Pancreas (tissue), 10 donors: ENCODE data around the gene NINJ1. TPM values are rescaled to one million over a fixed set of nuclear protein-coding genes. Genes with fewer than 3 reads are reported as not detected.
"Not testable (repeated sequence)": the region's sequence is repeated elsewhere in the genome, so short reads cannot be mapped to it uniquely, and the experiment has no call there.

ENCODE experiments used
- ATAC-seq, 4 donors: fragments of 200-7000 bp; cut with Tn5 transposase; one replicate each; pipeline versions ENCODE4 v1.8.0 to v1.9.1; 2020; ENCODE audit warnings: mild to moderate bottlenecking in 4 of 4, moderate library complexity in 4 of 4
- DNase-seq, 6 donors: peaks; one replicate each; pipeline ENCODE4 v3.0.0-alpha.2; 2020
- FAIRE-seq: peaks from 2 replicates; lab custom pipeline; 2012; peaks lifted over from hg19 to GRCh38; lab: Jason Lieb, UNC
- H3K27ac ChIP-seq, 4 donors: fragments of 200-600 bp; sonication (generic); 1 replicate in 3 of 4; 2 replicates in 1 of 4; pipeline versions ENCODE4 v1.5.0 to v1.8.0; 2020
- H3K27me3 ChIP-seq, 4 donors: fragments of 200-600 bp; one replicate each; pipeline ENCODE4 v1.8.0; 2021
- H3K36me3 ChIP-seq, 3 donors: fragments of 200-600 bp; sonication (generic) in 1 of 3; one replicate each; pipeline versions ENCODE4 v1.5.0 to v1.8.0; 2020 to 2021
- H3K4me1 ChIP-seq, 3 donors: fragments of 200-600 bp; one replicate each; pipeline ENCODE4 v1.8.0; 2021
- H3K4me3 ChIP-seq, 4 donors: fragments of 200-600 bp; sonication (generic) in 2 of 4; one replicate each; pipeline versions ENCODE4 v1.5.0 to v1.8.0; 2020 to 2021
- H3K9me3 ChIP-seq, 4 donors: fragments of 200-600 bp; one replicate each; pipeline ENCODE4 v1.8.0; 2021
- WGBS, 2 donors: extraction: QIAGEN DNeasy Blood & Tissue Kit; methylation state at CpG; one replicate each; pipeline ENCODE4 v1.1.7; 2013; 5-methylcytosine and 5-hydroxymethylcytosine counted together
- intact Hi-C, 3 donors: fragments of 100-400 bp; cut with DNase I; formaldehyde crosslinking; loops; one replicate each; pipeline versions ENCODE4 v1.11.1 to v1.14.2; 2022
- polyA plus RNA-seq, 2 donors: library from polyadenylated mRNA; stranded (reverse); fragments of 200-250 nt; gene quantifications; one replicate each; pipeline ENCODE4 v1.2.3, GENCODE V29; 2013
- total RNA-seq, 6 donors: library from RNA; stranded (reverse); fragmentation: NEBNext Ultra II Directional in 4 of 6; extraction: Animal tissue kit (Norgen Biotek cat#: 25700) in 4 of 6; gene quantifications; one replicate each; pipeline versions ENCODE4 v1.2.1 to v1.2.4, GENCODE V29; 2021 to 2023
- TF ChIP-seq, protein P1 (sequence below), 4 donors: fragments of 200-600 bp; sonication (generic) in 3 of 4; IDR thresholded peaks; one replicate each; pipeline versions ENCODE4 v1.5.0 to v1.8.0; 2021; ENCODE audit warnings: antibody characterized with exemption in 4 of 4
- donor health status: healthy with polysubstance abuse.
- donor health status: DM: no; HTN: no; CAD: no; lungs with moderate emphysema.
- donor health status: DM: no; HTN: no; CAD: no.
- donor health status: control.
- donor health status: control.
- donor health status: Bipolar disorder and iron deficiency.
- donor health status: DM: yes; HTN: yes; CAD: no.
- donor health status: DM: no; HTN: no; CAD: no.
- donor health status: DM: no; HTN: no; CAD: no.
- donor health status: DM: yes; HTN: yes; CAD: no.

Gene NINJ1
- total and polyA plus RNA-seq, 8 donors: 15.6 to 33.2 (median 21.3) TPM

DNA sequence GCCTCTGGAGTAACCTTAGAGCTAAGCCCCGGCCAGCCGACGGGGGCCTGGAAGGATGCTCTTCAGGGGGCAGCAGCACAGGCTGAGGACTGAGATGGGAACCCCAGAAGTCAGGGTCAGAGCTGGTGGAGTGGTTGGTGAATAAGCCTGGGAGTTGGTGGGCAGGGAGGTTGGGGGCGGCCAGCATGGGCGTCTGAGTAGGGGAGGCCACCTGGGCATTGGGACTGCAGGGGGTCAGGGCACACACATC, 14.4 kb downstream of the NINJ1 start:
- ATAC-seq (no peak), DNase-seq (no peak), FAIRE-seq (no peak)
- no peak overlapping the region for H3K4me3 ChIP-seq
- H3K9me3 ChIP-seq: no peaks in the 10 kb centered on the region
- 67 to 69% methylated on average over 5 of the region's 5 CpGs for WGBS, 2 donors
- peaks cover 0 to 11% (median 11%) of the 10 kb centered on the region in 3 donors for H3K36me3 ChIP-seq
- no peaks in the 10 kb centered on the region for H3K27me3 ChIP-seq
- intact Hi-C loops: no loop called here
- peaks cover 3 to 9% (median 4%) of the 10 kb centered on the region in 3 donors for H3K4me1 ChIP-seq
- TF ChIP-seq, protein P1, sequence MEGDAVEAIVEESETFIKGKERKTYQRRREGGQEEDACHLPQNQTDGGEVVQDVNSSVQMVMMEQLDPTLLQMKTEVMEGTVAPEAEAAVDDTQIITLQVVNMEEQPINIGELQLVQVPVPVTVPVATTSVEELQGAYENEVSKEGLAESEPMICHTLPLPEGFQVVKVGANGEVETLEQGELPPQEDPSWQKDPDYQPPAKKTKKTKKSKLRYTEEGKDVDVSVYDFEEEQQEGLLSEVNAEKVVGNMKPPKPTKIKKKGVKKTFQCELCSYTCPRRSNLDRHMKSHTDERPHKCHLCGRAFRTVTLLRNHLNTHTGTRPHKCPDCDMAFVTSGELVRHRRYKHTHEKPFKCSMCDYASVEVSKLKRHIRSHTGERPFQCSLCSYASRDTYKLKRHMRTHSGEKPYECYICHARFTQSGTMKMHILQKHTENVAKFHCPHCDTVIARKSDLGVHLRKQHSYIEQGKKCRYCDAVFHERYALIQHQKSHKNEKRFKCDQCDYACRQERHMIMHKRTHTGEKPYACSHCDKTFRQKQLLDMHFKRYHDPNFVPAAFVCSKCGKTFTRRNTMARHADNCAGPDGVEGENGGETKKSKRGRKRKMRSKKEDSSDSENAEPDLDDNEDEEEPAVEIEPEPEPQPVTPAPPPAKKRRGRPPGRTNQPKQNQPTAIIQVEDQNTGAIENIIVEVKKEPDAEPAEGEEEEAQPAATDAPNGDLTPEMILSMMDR (IDR thresholded peaks at IDR 0.05): no peak
- peak overlapping the region in 2 of 4 donors; percentile 39 to 64 for H3K27ac ChIP-seq

GRCh38 chr9:93118863-93119702, 15.0 kb downstream of the NINJ1 start:
- no peak overlapping the region for H3K4me3 ChIP-seq

DNA sequence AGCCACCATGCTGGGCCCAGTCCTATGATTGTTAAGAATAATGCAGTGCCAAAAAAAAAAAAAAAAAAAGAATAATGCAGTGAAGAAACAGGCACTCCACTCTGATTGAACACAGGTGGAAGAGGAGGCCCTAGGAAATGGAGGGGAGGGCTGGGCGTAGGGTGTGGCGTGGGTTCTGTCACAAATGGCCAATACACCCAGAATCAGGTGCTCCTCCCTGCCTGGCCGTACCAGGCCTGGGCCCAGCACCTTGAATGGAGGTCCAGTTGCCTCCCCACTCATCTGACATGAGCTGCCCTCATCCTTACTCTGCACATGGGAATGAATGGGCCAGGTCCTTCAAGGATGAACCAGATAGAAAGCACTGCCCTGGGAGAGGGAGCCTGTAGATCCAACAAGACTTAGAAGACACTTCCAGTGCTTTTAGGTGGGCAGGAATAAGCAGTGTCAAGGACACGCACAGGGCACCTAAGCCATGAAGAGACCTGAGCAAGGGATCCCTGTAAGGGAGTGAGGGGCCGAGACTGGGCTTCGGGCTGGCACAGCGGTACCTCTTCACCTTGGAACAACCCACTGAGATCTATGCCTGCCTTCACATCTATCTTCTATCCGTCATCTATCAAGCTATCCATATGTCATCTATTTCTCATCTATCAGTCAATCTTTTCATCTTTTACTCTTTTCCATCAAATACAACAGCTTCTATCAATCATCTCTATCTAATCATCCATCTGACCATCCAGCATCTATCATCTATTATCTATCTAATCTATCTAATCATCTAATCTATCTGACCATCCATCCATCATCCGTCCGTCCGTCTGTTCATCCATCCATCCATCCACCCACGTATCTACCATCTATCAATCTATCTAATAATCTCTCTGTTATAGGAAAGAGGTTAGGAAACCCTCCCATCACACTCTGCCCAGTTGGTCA, 15.9 kb downstream of the NINJ1 start:
- WGBS, 2 donors: 85% methylated on average over 12 of the region's 12 CpGs
- ATAC-seq (no peak), DNase-seq (peak in 4 of 6 donors; percentile 10 to 43 (median 20)), FAIRE-seq (no peak)
- TF ChIP-seq, protein P1 (IDR thresholded peaks at IDR 0.05): no peak
- Histone ChIP-seq H3K36me3 (peaks cover 0 to 10% (median 6%) of the 10 kb centered on the region in 3 donors), H3K9me3 (no peaks in the 10 kb centered on the region), H3K4me1 (peaks cover 3 to 9% (median 4%) of the 10 kb centered on the region in 3 donors), H3K27ac (no peak overlapping the region), H3K4me3 (no peak overlapping the region), H3K27me3 (no peaks in the 10 kb centered on the region)
- intact Hi-C loops: no loop called here

More at GRCh38 chr9:93118863-93119702, 15.0 kb downstream of the NINJ1 start:
- 87 to 88% methylated on average over 12 of the region's 12 CpGs for WGBS, 2 donors
- Histone ChIP-seq H3K27me3 (no peaks in the 10 kb centered on the region), H3K4me1 (peaks cover 3 to 9% (median 4%) of the 10 kb centered on the region in 3 donors), H3K9me3 (no peaks in the 10 kb centered on the region), H3K27ac (peak overlapping the region in 2 of 4 donors; percentile 39 to 64), H3K36me3 (peaks cover 0 to 10% (median 10%) of the 10 kb centered on the region in 3 donors)
- FAIRE-seq (no peak), ATAC-seq (no peak), DNase-seq (peak in 4 of 6 donors; percentile 17 to 33 (median 20))
- intact Hi-C loops: no loop called here
- TF ChIP-seq, protein P1 (IDR thresholded peaks at IDR 0.05): no peak

- 86 to 92% methylated on average over 8 to 9 of the region's 9 CpGs for WGBS, 2 donors
- ATAC-seq, H3K36me3 ChIP-seq, FAIRE-seq, H3K4me3 ChIP-seq, intact Hi-C loops, H3K27me3 ChIP-seq, H3K4me1 ChIP-seq, H3K9me3 ChIP-seq, H3K27ac ChIP-seq: not testable (repeated sequence)
- DNase-seq: peak in 3 of 6 donors; percentile 0 to 3 (median 2)
These were observed 16.5 kb downstream of the NINJ1 start for GRCh38 chr9:93117521-93117920.
